ENCODE results near the gene NVL.

- no peak for TF ChIP-seq ZNF671 (CRISPR knock-in tag; IDR thresholded peaks at IDR 0.05)
- TF ChIP-seq CTCF (IDR thresholded peaks at IDR 0.05), result no peak
- TF ChIP-seq ELF4 (CRISPR knock-in tag; IDR thresholded peaks at IDR 0.05; ENCODE audit: low read depth), result no peak
- no peak for TF ChIP-seq ZNF121 (CRISPR knock-in tag; IDR thresholded peaks at IDR 0.05)
- no peak for TF ChIP-seq ATF3 (CRISPR knock-in tag; conservative IDR thresholded peaks at IDR 0.05)
- no peak for TF ChIP-seq E2F1 (CRISPR knock-in tag; IDR thresholded peaks at IDR 0.05)
- no peak for TF ChIP-seq ZNF423 (CRISPR knock-in tag; IDR thresholded peaks at IDR 0.05)
- no peak for TF ChIP-seq AR (CRISPR knock-in tag; IDR thresholded peaks at IDR 0.05)
- no peak for TF ChIP-seq ATF6 (CRISPR knock-in tag; IDR thresholded peaks at IDR 0.05)
- TF ChIP-seq SMAD3 (CRISPR knock-in tag; IDR thresholded peaks at IDR 0.05; ENCODE audit: borderline replicate concordance), result no peak
- TF ChIP-seq CREB1 (CRISPR knock-in tag; IDR thresholded peaks at IDR 0.05), result no peak
- no peak for TF ChIP-seq FOXP4 (CRISPR knock-in tag; IDR thresholded peaks at IDR 0.05)
- TF ChIP-seq NR3C1 (CRISPR knock-in tag; conservative IDR thresholded peaks at IDR 0.05; ENCODE audit: low read depth), result no peak
These were observed 28.3 kb upstream of the NVL start for GRCh38 chr1:224358237-224358636.

Data from WTC11 (cell line).